Measurements from ENCODE around the gene MAT1A.
"Not testable (repeated sequence)": the region's sequence is repeated elsewhere in the genome, so short reads cannot be mapped to it uniquely, and the experiment has no call there.

Gene MAT1A

DNA sequence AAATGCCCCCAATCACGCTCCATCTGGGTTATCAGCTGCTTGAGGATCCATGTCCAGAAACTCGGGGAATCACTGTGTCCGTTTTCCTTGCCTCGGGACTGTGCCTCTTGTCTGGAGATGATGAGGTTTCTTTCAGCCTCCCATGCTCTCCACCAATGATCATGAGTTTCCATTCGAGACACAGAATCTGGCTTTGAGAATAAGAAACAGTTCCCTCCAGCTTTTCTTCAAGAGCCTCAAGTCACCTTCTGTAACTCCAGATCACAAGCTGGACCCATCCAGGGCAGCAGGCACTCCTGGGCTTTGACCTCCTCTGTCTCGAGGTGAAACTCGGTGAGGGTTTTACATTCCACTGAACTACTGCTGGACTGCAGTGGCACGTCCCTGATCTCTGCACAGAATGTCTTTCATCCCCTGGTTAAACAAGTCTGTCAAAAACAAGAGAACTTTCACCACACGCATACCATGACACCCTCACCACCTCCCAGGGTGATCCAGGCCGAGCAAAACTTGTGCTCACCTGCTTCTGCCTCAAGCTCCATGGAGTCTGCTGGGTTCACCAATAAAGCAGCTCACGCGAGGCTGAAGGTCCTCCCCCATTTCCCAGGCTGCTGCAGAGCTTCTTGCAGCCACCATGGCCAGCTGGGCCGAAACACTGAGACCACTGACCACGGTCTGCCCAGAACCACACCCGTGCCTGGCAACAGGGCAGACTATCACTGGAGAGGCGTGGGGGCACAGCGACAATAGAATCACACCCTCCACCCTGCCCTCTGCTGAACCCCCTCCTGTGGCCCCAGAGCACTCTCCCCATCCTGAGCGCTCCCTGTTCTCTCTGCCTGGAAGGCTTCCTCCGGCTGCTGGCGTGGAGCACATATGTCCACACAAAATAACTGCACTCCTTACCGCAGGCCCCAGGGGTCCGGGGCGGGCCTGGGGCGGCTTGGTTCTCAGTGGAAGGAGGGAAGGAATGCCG lies 25.1 kb downstream of the MAT1A start:
- no peak for DNase-seq

DNA sequence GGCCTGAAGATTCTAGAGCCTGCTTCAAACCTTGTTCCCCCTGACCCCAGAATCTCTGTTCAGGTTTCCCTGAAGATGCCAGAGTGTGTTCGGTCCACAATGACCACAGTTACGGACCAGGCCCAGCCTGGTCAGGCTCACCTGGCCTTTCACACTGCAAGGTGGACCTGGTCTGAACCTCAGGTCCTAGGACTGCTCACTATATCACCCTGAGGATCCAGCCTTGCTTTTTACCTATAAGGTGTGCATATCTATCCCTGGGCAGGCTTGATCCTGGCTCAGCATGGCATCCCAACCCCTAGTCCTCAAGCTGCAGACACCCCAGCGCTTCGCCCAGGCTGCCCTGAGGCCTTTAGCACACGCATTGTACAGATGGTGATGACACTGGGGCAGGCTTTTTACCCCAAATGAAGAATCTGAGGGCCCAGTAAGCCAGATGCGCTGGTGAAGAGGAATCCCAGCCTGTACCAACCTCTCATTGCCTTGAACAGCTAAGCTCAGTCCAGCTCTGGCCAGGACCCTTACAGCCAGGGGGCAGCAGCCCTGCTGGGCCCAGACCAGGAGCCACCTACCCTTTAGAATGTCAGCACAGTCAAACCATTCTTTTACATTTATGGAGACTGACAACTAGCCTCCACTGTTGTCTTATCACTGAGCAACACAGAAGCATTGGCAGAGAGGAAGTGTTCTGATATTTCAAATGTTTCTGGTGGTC lies 28.0 kb downstream of the MAT1A start:
- DNase-seq = no peak

DNA sequence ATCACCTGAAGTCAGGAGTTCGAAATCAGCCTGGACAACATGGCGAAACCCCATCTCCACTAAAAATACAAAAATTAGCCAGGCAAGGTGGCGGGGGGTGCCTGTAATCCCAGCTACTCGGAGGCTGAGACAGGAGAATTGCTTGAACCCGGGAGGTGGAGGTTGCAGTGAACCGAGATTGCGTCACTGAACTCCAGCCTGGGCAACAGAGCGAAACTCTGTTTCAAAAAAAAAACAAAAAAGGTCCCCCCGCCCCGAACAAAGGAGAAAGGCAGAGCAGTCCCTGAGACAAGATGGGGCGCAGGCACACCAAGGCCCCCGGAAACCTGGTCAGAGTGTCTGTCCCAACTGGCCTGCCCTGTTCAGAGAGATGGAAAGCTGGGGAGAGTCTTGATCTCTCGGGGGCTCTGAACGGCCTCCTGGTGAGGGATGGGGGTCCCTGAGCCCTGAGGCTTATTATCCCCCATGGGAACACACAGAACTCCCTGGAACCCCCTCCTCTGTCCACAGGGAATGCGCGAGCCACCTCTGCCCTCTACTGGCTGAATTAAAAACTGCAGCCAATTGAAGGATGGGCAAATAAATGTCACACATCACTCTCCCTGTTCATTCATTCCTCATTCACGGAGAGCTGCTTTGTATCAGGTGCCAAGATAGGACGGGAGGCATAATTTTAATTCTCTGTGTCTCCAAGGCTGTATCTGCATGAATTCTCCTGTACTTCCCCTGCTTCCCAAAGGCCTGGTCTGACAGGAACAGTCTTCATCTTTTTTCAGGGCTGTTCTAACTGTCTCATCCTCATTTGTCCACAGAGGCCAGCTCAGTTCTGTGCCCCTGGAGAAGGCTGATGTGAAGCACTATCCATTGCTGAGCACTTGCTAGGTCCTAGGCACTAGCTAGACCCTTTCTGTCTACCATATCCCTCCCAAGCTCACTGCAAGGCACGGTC lies 28.9 kb downstream of the MAT1A start:
- DNase-seq = no peak

DNA sequence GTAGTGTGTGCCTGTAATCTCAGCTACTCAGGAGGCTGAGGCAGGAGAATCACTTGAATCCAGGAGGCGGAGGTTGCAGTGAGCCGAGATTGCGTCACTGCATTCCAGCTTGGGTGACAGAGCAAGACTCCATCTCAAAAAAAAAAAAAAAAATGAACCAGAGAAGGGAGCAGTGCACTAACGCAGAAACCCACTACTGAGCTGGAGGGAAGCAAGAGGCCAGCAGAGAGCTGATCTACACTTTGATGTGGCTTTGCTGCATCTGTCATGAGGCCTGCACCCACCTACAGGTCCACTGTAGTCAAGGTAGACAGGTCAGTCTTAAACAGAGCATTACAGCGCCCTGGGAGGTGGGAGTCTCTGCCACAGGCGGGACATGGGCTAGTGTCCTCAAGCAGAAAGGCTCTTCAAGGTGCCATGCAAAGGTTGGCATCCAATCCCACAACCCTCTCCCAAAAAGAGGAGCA lies 30.0 kb downstream of the MAT1A start:
- no peak for DNase-seq

DNA sequence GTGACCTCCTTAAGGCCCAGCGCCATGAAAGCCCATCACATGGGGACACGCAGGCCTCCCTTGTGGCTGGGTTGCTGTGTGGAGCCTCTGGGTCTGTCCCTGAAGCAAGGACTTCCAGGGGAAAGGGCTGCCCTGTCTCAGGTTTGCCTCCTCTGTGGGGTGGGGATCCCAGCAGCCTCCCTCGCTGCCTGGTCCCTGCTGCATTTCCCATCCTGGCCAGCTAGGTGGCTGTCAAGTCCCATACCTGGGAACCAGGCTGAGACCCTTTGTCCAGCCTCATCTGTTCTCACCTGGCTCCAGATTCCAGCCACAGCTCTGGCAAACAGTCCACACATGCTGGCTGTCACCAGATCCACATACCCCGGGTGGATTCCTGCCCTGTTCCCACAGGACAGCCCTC lies 32.7 kb downstream of the MAT1A start:
- DNase-seq = not testable (repeated sequence)

DNA sequence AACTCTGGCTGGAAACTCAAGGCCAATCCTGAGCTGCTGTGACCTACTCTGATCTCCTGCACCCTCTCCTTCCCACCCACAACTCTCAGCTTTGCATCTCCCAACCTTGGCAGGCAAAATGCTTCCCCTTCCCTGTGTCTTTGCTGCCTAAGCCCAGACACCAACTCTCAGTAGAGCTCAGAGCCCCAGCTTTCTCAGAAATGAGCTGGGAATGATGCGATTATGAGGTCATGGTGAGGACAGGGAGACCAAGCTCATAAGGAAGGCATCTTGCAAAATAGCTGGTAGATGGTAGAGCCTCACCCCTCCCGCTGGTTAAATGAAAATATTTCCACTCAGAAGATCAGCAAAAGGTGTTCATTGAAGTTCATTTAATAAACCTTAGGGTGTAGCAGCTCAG lies 34.7 kb downstream of the MAT1A start:
- DNase-seq = not testable (repeated sequence)

DNA sequence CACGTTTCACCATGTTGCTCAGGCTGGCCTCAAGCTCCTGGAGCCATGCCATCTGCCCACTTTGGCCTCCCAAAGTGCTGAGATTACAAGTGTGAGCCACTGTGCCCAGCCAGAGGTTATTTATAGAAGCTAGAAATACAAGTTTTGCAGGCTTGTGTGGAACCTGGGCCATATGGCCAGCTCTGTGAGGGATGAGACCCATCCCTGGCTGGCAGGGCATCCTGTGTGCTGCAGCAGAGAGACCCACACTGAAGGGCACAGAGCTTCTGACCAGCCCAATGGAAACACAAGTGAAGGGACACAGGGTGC lies 35.5 kb downstream of the MAT1A start:
- DNase-seq = not testable (repeated sequence)

DNA sequence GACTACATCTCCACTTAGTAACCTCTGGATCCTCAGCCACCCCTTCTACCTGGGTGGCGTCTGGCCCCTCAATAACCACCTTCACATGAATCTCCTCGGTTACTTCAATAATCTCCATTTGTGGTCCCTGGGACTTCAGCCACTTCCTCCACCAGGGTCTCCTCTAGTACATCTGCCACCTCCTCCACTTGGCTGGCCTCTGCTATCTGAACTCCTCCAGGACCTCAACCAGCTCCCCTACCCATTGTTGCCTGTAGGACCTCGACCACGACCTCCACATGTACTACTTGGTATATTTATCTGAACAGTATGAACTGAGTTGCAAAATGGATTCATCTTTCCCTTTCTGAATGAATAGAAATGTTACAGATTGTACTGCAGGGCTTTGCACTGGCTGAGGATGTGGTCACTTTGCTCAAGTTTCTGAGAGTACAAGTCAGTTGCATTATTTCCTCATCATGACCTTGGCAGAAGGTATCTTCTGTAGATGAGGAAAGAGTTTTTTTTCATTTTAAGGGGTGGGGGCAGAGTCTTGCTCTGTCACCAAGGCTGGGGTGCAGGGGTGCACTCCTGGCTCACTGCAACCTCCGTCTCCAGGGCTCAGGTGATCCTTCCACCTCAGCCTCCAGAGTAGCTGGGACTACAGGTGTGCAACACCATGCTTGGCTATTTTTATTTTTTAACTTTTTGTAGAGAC lies 36.0 kb downstream of the MAT1A start:
- DNase-seq = no peak

DNA sequence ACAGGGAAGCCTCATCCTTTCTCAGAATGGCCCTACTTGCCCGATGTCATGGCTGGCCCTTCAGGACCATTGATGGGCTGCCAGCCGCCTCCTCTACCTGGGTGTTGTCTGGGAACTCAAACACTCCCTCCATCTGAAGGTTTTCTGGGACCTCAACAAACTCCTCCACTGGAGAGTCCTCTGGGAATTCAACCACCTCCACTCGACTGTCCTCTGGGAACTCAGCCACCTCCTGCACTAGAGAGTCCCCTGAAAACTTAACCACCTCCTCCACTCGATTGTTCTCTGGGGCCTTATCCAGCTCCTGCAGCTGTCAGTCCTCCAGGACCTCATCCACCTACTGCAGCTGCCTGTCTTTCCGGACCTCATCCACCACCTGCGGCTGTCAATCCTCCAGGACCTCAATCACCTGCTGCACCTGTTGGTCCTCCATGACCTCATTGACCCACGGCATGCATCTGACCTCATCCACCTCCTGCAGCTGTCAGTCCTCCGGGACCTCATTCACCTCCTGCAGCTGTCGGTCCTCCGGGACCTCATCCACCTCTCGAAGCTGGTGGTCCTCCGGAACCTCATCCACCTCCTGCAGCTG lies 37.1 kb downstream of the MAT1A start:
- DNase-seq = no peak

DNA sequence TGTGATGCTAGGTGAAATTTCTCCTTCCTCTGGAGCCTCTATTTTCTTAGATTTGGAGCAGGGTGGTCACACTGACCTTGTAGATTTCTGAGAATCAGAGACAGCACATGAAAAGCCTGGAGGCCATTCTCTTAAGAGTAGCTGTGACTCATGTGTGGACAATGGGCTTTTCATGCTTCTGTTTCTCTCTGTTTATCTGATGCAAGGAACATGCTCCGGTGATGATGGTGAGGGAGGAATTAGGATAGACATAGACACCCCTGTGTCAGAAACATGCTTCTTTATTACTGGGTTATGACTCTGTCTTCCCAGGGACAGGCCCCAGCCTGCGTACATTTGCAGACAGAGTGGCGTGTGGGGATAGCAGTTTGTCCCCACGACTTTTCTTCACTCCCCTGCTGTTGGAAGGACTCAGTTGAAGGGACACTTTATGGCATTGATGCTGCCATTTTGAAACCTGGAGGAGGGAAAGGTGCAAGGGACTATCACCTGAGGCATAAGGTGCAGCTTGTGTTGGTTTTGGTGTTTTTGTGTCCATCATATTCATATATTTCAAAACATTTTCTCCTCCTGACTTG lies 37.7 kb downstream of the MAT1A start:
- not testable (repeated sequence) for DNase-seq

DNA sequence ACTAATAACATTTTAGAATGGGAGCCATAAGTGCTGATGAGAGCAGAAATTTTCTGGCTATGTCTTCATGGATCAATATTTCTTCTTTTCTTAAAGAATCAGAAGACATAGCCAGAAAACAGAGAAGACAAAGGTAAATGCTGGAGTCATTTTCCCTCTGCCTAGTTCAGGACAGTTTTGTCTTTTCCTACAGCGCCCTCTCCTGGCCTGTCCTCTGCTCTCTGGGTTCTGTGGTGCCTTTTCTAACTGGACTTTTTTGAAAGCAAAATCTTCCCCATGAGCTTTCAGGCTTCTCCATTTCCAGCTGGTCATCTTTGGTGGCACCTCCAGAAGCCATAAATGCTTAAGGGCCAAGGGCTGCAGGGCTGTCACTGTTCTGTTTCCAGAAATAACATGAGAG lies 39.1 kb downstream of the MAT1A start:
- DNase-seq = not testable (repeated sequence)

DNA sequence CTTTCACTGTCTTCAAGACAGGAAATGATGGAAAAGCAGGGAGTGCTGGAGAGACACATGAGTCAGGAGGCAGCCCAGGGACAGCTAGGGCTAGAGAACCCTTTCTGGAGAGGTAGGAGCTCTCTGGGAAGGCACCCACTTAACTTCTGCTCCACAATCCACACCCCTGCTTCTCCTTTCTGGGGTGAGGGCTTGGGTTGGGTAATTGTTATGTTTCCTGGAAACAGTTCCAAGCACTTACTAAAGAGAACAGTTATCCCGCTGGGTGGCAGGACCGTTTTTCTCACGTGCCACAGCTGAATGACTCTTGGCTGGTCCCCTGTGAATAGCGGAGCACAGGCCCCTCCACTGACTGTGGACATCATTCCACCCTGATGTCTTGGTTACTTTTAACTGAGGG lies 39.6 kb downstream of the MAT1A start:
- DNase-seq = not testable (repeated sequence)

DNA sequence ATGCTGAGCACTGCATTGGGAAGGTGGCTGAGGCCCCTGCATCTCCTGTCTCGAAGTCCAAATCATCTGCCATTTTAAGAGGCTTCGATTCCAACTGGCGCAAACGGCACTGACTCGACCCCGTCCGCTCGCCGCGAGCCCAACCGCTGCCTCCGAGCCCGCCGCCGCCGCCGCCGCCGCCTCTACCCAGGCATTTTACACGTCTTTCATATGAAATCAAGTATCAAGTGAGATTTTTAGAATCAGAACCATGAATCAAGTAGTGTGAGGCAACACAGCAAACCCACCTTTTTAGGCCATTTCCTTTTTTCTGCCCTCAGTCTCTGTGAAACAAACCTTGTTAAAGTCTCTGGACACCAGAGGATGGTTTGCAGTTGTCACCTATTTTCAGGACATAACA lies 41.8 kb downstream of the MAT1A start:
- not testable (repeated sequence) for DNase-seq

DNA sequence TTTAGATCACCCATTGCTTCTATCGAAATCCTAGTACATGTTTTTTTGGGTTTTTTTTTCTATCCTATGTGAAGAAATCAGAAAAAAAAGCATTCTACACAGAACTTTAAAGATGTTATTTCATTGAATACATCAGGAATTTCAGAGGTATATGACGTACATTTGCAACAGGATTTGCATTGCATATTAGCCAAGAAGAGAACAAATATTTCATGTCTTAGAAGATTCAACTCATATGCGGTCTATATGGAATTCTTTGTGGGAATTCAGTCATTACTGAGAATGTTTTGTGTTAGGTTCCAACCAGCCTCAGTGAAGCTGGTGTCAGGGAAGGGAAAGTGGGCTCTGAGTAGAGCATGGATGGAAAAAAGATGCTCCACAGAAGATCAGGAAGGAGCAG lies 45.1 kb downstream of the MAT1A start:
- not testable (repeated sequence) for DNase-seq

DNA sequence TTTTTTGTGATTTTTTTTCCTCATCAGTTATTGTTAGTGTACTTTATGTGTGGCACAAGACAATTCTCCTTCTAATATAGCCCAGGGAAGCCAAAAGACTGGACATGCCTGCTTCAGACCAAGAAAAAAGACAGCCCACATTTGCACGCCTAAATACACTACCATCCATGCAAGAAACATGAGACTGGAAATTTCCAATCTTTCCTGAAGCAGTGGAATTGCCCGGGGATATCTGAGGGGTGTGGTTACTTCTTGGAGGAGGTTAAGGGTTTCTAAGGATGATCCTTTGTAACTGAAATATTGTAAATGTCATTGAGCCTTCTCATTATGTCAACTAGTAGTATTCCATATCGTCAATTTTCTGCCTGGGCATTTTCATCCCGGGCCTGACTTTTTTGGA lies 47.1 kb downstream of the MAT1A start:
- not testable (repeated sequence) for DNase-seq

DNA sequence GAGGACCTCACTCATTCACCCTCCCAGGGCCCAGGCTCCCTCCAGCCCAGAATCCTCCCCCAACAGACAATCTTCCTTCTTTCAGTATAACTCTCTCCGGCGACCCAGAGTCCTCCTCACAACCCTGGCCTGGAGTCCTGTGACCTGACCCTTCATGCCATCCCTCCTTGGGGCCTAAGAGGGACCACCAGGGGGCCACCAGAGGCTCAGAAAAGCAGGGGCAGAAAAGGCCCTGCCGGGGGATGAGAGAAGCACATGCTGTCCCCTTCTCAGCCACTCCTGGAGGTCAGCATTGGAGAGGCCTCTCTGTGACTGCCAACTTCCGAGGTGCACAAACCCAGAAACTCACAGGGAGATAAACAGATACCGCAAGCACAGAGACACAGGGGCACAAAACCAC lies 53.0 kb downstream of the MAT1A start:
- not testable (repeated sequence) for DNase-seq

DNA sequence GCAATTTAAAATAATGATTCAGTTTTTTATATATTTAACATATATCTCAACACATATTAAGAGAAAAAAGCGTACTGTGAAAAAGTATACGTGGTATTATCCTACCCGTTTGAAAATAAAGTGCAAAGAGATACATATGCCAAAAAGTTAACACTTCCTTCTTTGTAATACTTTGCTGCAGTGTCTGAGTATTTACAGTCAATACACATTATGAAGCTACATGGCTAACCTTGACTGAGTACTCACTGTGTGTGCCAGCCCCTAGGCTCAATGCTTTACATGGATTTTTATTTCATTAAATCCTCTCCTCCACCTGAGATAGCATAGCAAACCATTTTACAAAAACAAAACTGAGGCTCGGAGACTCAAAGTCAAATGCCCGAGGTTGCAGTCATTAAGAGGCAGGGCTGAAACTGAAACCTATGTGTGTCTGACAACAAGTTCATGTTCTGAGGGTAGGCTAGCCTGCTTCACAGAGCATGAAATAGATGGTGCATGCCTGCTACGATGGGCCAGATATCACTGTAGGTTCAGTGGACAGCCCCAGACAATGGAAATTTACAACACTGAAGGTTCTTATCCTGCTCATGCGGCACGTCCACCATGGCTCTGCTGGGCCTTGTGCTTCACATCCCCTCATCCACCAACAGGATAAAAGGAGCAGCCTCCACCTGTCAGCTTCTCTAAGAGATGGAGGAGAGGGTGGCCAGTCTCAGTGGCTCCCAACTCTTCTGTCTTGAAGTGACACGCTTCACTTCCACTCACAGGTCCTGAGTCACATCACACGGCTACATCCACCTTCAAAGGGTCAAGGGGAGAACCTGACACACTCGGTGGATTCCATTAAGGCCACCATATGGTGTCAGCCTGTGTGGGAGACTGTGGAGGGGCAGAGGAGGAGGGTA lies 54.9 kb downstream of the MAT1A start:
- not testable (repeated sequence) for DNase-seq

DNA sequence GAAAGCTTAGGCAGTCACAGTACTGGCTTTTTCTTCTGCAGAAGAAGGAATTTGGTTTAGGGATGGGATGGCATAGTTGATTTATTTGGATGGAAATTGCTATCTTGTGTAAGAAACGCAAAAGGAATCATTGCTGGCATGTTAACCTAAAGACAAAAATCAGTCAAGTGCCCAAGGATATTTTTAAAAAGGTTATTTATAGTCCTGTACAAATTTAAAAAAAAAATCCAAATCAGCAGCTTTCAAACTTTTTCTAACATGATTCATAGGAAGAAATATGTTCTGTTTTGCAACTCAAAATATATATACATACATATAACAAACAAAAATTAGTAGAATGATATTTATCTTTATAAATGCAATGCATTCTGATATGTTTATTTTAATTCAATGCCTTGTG lies 55.6 kb downstream of the MAT1A start:
- DNase-seq = not testable (repeated sequence)

DNA sequence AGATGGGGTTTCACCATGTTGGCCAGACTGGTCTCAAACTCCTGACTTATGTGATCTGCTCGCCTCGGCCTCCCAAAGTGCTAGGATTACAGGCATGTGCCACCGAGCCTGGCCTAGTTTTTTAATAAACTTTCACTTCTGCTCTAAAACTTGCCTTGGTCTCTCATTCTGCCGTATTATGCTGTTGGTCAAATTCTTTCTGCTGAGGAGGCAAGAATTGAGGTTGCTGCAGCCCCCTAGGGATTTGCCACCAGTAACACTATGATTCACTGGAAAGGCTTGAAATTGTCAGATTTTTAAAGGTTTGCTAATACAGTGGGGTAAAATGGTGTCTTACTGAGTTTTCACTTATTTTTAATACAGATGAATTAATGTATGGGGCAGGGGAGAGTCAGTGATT lies 62.7 kb downstream of the MAT1A start:
- DNase-seq = not testable (repeated sequence)

DNA sequence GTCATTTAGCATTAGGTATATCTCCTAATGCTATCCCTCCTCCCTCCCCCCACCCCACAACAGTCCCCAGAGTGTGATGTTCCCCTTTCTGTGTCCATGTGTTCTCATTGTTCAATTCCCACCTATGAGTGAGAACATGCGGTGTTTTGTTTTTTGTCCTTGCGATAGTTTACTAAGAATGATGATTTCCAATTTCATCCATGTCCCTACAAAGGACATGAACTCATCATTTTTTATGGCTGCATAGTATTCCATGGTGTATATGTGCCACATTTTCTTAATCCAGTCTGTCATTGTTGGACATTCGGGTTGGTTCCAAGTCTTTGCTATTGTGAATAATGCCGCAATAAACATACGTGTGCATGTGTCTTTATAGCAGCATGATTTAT lies 66.4 kb downstream of the MAT1A start:
- DNase-seq = not testable (repeated sequence)

Data from hippocampal formation (tissue), 2 donors.